ENCODE results near the gene CHST12. TPM values are rescaled to one million over a fixed set of nuclear protein-coding genes. Genes with fewer than 3 reads are reported as not detected.

CHST12 gene
- total and polyA plus RNA-seq, 10 of the 15 experiments (the other 5 are each of a cell fraction or from before 2014, with no cell fraction given), result 0.05 to 14.2 (median 3.3) TPM

- BruUV-seq (replicated peaks), result no TSS peak
- in situ Hi-C loops (cut with MboI), result no loop called here
- SMC1A ChIA-PET (ENCODE audit: uncharacterized antibody, unreplicated experiment), result interaction anchor here (0.7 to 1.3 kb wide), 3 partner anchors 10 to 19 kb away, joined by 3 to 5 read pairs (median 4); partner anchors contain the start of gene CHST12
- RAD21 ChIA-PET (ENCODE audit: unreplicated experiment), result no interaction called here
- Histone ChIP-seq H3K36me3 (ENCODE audit: control insufficient read depth in 2 of 2, insufficient read depth in 2 of 2, low read length in 1 of 2) (no peaks in the 10 kb centered on the region), H3K4me2 (ENCODE audit: control insufficient read depth, insufficient read depth) (no peak overlapping the region), H3K27ac (ENCODE audit: control insufficient read depth, insufficient read depth) (no peak overlapping the region), H3K9ac (ENCODE audit: control insufficient read depth, insufficient read depth, low read length) (no peak overlapping the region), H4K20me1 (ENCODE audit: control insufficient read depth, insufficient read depth) (no peaks in the 10 kb centered on the region), H3K9me3 (replicated peaks; ENCODE audit: control insufficient read depth, insufficient read depth, low read length) (no peaks in the 10 kb centered on the region), H3K4me3 (no peak overlapping the region), H3K79me2 (ENCODE audit: control insufficient read depth, insufficient read depth, low read length) (no peaks in the 10 kb centered on the region), H3K27me3 (replicated peaks in 1 of 2; ENCODE audit: control insufficient read depth in 2 of 2, insufficient read depth in 2 of 2, low read length in 1 of 2) (no peaks in the 10 kb centered on the region), H2AFZ (ENCODE audit: control insufficient read depth, low read depth, low read length) (no peak overlapping the region), H3K4me1 (ENCODE audit: control insufficient read depth, insufficient read depth, low read length) (no peaks in the 10 kb centered on the region)
- ATAC-seq, result no peak
- CTCF ChIA-PET, result interaction anchor here (1.0 kb wide), 1 partner anchor 12 kb away, joined by 3 read pairs; no protein-coding TSS in a partner anchor
- FAIRE-seq, result no peak
- 88% methylated on average over 12 of the region's 12 CpGs for WGBS (ENCODE audit: insufficient coverage, insufficient replicate concordance, low lambda C conversion rate, missing lambda C conversion rate)
- POLR2A ChIA-PET, result interaction anchor here (1.1 kb wide), 1 partner anchor 28 kb away, joined by 3 read pairs; no protein-coding TSS in a partner anchor
- no peak for DNase-seq (ENCODE audit: low read depth, low spot score)
- intact Hi-C loops (cut with micrococcal nuclease; ENCODE audit: unreplicated experiment), result no loop called here
- TF ChIP-seq JUNB (IDR thresholded peaks at IDR 0.05) (no peak), RAD51 (IDR thresholded peaks at IDR 0.05) (no peak), HDAC2 (IDR thresholded peaks at IDR 0.05) (no peak), YBX1 (IDR thresholded peaks at IDR 0.05) (no peak), NBN (IDR thresholded peaks at IDR 0.05) (no peak), RB1 (IDR thresholded peaks at IDR 0.05; ENCODE audit: borderline replicate concordance) (no peak), NFIC (IDR thresholded peaks at IDR 0.05; ENCODE audit: low read depth, low read length) (no peak), FOXM1 (IDR thresholded peaks at IDR 0.05; ENCODE audit: low read depth, low read length) (no peak), EGR1 (IDR thresholded peaks at IDR 0.05; ENCODE audit: borderline replicate concordance in 1 of 2, low read depth in 2 of 2, low read length in 2 of 2) (no peak), CHD2 (IDR thresholded peaks at IDR 0.05; ENCODE audit: borderline replicate concordance, low read depth, low read length) (no peak), EED (IDR thresholded peaks at IDR 0.05; ENCODE audit: low read depth) (no peak), SREBF1 (IDR thresholded peaks at IDR 0.05; ENCODE audit: low read length) (no peak), ZNF274 (IDR thresholded peaks at IDR 0.05; ENCODE audit: insufficient read depth, insufficient read length) (no peak), GATAD2B (conservative IDR thresholded peaks at IDR 0.05; ENCODE audit: low read depth) (no peak), TCF3 (IDR thresholded peaks at IDR 0.05; ENCODE audit: borderline replicate concordance, insufficient read depth, low read depth, low read length) (no peak), USF2 (IDR thresholded peaks at IDR 0.05; ENCODE audit: borderline replicate concordance, low read depth, low read length) (no peak), BHLHE40 (IDR thresholded peaks at IDR 0.05; ENCODE audit: borderline replicate concordance in 1 of 2, low read depth in 2 of 2, low read length in 1 of 2) (no peak)
- TF ChIP-seq, protein P1, sequence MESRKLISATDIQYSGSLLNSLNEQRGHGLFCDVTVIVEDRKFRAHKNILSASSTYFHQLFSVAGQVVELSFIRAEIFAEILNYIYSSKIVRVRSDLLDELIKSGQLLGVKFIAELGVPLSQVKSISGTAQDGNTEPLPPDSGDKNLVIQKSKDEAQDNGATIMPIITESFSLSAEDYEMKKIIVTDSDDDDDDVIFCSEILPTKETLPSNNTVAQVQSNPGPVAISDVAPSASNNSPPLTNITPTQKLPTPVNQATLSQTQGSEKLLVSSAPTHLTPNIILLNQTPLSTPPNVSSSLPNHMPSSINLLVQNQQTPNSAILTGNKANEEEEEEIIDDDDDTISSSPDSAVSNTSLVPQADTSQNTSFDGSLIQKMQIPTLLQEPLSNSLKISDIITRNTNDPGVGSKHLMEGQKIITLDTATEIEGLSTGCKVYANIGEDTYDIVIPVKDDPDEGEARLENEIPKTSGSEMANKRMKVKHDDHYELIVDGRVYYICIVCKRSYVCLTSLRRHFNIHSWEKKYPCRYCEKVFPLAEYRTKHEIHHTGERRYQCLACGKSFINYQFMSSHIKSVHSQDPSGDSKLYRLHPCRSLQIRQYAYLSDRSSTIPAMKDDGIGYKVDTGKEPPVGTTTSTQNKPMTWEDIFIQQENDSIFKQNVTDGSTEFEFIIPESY (IDR thresholded peaks at IDR 0.05), result no peak
- TF ChIP-seq, protein P2, sequence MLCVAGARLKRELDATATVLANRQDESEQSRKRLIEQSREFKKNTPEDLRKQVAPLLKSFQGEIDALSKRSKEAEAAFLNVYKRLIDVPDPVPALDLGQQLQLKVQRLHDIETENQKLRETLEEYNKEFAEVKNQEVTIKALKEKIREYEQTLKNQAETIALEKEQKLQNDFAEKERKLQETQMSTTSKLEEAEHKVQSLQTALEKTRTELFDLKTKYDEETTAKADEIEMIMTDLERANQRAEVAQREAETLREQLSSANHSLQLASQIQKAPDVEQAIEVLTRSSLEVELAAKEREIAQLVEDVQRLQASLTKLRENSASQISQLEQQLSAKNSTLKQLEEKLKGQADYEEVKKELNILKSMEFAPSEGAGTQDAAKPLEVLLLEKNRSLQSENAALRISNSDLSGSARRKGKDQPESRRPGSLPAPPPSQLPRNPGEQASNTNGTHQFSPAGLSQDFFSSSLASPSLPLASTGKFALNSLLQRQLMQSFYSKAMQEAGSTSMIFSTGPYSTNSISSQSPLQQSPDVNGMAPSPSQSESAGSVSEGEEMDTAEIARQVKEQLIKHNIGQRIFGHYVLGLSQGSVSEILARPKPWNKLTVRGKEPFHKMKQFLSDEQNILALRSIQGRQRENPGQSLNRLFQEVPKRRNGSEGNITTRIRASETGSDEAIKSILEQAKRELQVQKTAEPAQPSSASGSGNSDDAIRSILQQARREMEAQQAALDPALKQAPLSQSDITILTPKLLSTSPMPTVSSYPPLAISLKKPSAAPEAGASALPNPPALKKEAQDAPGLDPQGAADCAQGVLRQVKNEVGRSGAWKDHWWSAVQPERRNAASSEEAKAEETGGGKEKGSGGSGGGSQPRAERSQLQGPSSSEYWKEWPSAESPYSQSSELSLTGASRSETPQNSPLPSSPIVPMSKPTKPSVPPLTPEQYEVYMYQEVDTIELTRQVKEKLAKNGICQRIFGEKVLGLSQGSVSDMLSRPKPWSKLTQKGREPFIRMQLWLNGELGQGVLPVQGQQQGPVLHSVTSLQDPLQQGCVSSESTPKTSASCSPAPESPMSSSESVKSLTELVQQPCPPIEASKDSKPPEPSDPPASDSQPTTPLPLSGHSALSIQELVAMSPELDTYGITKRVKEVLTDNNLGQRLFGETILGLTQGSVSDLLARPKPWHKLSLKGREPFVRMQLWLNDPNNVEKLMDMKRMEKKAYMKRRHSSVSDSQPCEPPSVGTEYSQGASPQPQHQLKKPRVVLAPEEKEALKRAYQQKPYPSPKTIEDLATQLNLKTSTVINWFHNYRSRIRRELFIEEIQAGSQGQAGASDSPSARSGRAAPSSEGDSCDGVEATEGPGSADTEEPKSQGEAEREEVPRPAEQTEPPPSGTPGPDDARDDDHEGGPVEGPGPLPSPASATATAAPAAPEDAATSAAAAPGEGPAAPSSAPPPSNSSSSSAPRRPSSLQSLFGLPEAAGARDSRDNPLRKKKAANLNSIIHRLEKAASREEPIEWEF (IDR thresholded peaks at IDR 0.05; ENCODE audit: insufficient replicate concordance, low read depth, low read length), result no peak
These were observed 9.7 kb upstream of the CHST12 start for GRCh38 chr7:2393706-2394105.

All from GM12878 (cell line).